Mucosa of descending colon (tissue), 3 donors: ENCODE results near the gene THBD. TPM values are rescaled to one million over a fixed set of nuclear protein-coding genes. Genes with fewer than 3 reads are reported as not detected.

Experiments used
- ATAC-seq: fragments of 200-7000 bp; cut with Tn5 transposase; one replicate; pipeline ENCODE4 v1.9.1; 2020; ENCODE audit warnings: mild to moderate bottlenecking, moderate library complexity
- DNase-seq, 3 donors: peaks; one replicate each; pipeline ENCODE4 v3.0.0-alpha.2; 2020
- H3K36me3 ChIP-seq: fragments of 200-600 bp; one replicate; pipeline ENCODE4 v1.8.0; 2021; ENCODE audit warnings: low read depth, mild to moderate bottlenecking
- H3K4me1 ChIP-seq: fragments of 200-600 bp; one replicate; pipeline ENCODE4 v1.8.0; 2021; ENCODE audit warnings: low read depth, mild to moderate bottlenecking
- H3K4me3 ChIP-seq: fragments of 200-600 bp; one replicate; pipeline ENCODE4 v1.8.0; 2021; ENCODE audit warnings: mild to moderate bottlenecking
- H3K9me3 ChIP-seq: fragments of 200-600 bp; one replicate; pipeline ENCODE4 v1.8.0; 2021; ENCODE audit warnings: mild to moderate bottlenecking
- CTCF ChIP-seq: fragments of 200-600 bp; IDR thresholded peaks from one replicate; pipeline ENCODE4 v1.8.0; 2022; ENCODE audit warnings: antibody characterized with exemption, mild to moderate bottlenecking
- intact Hi-C, 2 donors: fragments of 100-400 bp; cut with DNase I in 1 of 2; cut with micrococcal nuclease in 1 of 2; formaldehyde crosslinking; loops; one replicate each; pipeline versions ENCODE4 v1.11.0 to v1.11.1; 2022; cut with DNase I, micrococcal nuclease
- long read RNA-seq, 2 donors: library from polyadenylated mRNA; unstranded; transcript quantifications; one replicate each; pipeline ENCODE4 v2.0.0, GENCODE V29; 2019 to 2021
- total RNA-seq, 3 donors: library from RNA; stranded (reverse); fragmentation: NEBNext Ultra II Directional in 2 of 3; extraction: Animal tissue kit (Norgen Biotek cat#: 25700) in 2 of 3; gene quantifications; one replicate each; pipeline versions ENCODE4 v1.2.1 to v1.2.4, GENCODE V29; 2021 to 2023
- donor health status: DM: no; HTN: no; CAD: no; lungs with moderate emphysema.
- donor health status: DM: no; HTN: no; CAD: no.
- donor health status: DM: no; HTN: yes; CAD: no.

THBD gene
- 1 to 10 TPM; 1.8 to 8.8 (median 5.9) TPM for total RNA-seq
- long read RNA-seq, donor 1, full-length matches to known transcripts: 12 of 12 reads
- long read RNA-seq, donor 1, partial matches to known transcripts: 0 of 12 reads
- long read RNA-seq, donor 1, other reads (novel, unspliced or antisense): 0 of 12 reads
- long read RNA-seq, donor 2, full-length matches to known transcripts: 6 of 6 reads
- long read RNA-seq, donor 2, partial matches to known transcripts: 0 of 6 reads
- long read RNA-seq, donor 2, other reads (novel, unspliced or antisense): 0 of 6 reads

GRCh38 chr20:23049201-23050075 is at the start of gene THBD:
THBD (minus strand) TSS chr20:23049672; CDS start chr20:23049504, 168 bp downstream.
- TF ChIP-seq CTCF: no peak
- H3K36me3 ChIP-seq: no peaks in the 10 kb centered on the region
- peaks cover 15% of the 10 kb centered on the region for H3K4me1 ChIP-seq
- H3K4me3 ChIP-seq: no peak within 1 kb of the TSS
- intact Hi-C loops: no loop called here
- no peaks in the 10 kb centered on the region for H3K9me3 ChIP-seq
- ATAC-seq (peak; percentile 51), DNase-seq (peak; percentile 31 to 78 (median 56))

- H3K4me3 ChIP-seq: no peak overlapping the region
- no peaks in the 10 kb centered on the region for H3K36me3 ChIP-seq
- H3K9me3 ChIP-seq: no peaks in the 10 kb centered on the region
- TF ChIP-seq CTCF: no peak
- no peak for DNase-seq
- no peaks in the 10 kb centered on the region for H3K4me1 ChIP-seq
- intact Hi-C loops: no loop called here
- no peak for ATAC-seq
Observed at GRCh38 chr20:23097636-23098580, 48.4 kb upstream of the THBD start.

- Histone ChIP-seq H3K4me1 (no peaks in the 10 kb centered on the region), H3K9me3 (no peaks in the 10 kb centered on the region), H3K4me3 (no peak overlapping the region), H3K36me3 (no peaks in the 10 kb centered on the region)
- intact Hi-C loops: no loop called here
- ATAC-seq: no peak
- DNase-seq: no peak
- no peak for TF ChIP-seq CTCF
Observed at GRCh38 chr20:23096986-23097520, 47.6 kb upstream of the THBD start.

GRCh38 chr20:23096097-23096496 is 46.6 kb upstream of the THBD start:
- intact Hi-C loops: no loop called here
- no peaks in the 10 kb centered on the region for H3K36me3 ChIP-seq
- H3K4me3 ChIP-seq: no peak overlapping the region
- no peak for TF ChIP-seq CTCF
- ATAC-seq (no peak), DNase-seq (no peak)
- no peaks in the 10 kb centered on the region for H3K4me1 ChIP-seq
- H3K9me3 ChIP-seq: no peaks in the 10 kb centered on the region

GRCh38 chr20:23095499-23095898 is 46.0 kb upstream of the THBD start:
- Histone ChIP-seq H3K9me3 (no peaks in the 10 kb centered on the region), H3K4me3 (no peak overlapping the region), H3K36me3 (no peaks in the 10 kb centered on the region), H3K4me1 (no peaks in the 10 kb centered on the region)
- ATAC-seq (no peak), DNase-seq (no peak)
- intact Hi-C loops: no loop called here
- TF ChIP-seq CTCF: no peak
